Measurements from ENCODE around the gene GRIA4.
A peak's percentile ranks its signal among the peaks of the same experiment; 100 is the strongest.
"Not testable (repeated sequence)": the region's sequence is repeated elsewhere in the genome, so short reads cannot be mapped to it uniquely, and the experiment has no call there.

Gene GRIA4

GRCh38 chr11:105933695-105934094, 323.8 kb downstream of the GRIA4 start:
- no peak for DNase-seq

- DNase-seq: peak; percentile 50
These were observed 325.9 kb downstream of the GRIA4 start for GRCh38 chr11:105935791-105936190.

- peak; percentile 47 for DNase-seq
These were observed 327.5 kb downstream of the GRIA4 start for GRCh38 chr11:105937331-105937730.

GRCh38 chr11:105937738-105938137, 327.9 kb downstream of the GRIA4 start:
- no peak for DNase-seq

- no peak for DNase-seq
These were observed 333.0 kb downstream of the GRIA4 start for GRCh38 chr11:105942921-105943320.

- no peak for DNase-seq
These were observed 339.2 kb downstream of the GRIA4 start for GRCh38 chr11:105948918-105949590.

GRCh38 chr11:105953886-105954285, 344.0 kb downstream of the GRIA4 start:
- no peak for DNase-seq

GRCh38 chr11:105960252-105961245, 350.7 kb downstream of the GRIA4 start:
- DNase-seq: no peak

GRCh38 chr11:105968021-105968697, 358.3 kb downstream of the GRIA4 start:
- peak; percentile 31 for DNase-seq

GRCh38 chr11:105969756-105970155, 359.9 kb downstream of the GRIA4 start:
- DNase-seq: no peak

GRCh38 chr11:105975128-105975527, 365.3 kb downstream of the GRIA4 start:
- DNase-seq: peak; percentile 15

- no peak for DNase-seq
These were observed 370.3 kb downstream of the GRIA4 start for GRCh38 chr11:105979997-105980703.

- no peak for DNase-seq
These were observed 376.7 kb downstream of the GRIA4 start for GRCh38 chr11:105986554-105986953.

- DNase-seq: no peak
These were observed 378.3 kb downstream of the GRIA4 start for GRCh38 chr11:105988197-105988596.

- DNase-seq: no peak
These were observed 379.3 kb downstream of the GRIA4 start for GRCh38 chr11:105989124-105989523.

- no peak for DNase-seq
These were observed 382.0 kb downstream of the GRIA4 start for GRCh38 chr11:105991888-105992287.

GRCh38 chr11:106001304-106002012, 391.6 kb downstream of the GRIA4 start:
- no peak for DNase-seq

GRCh38 chr11:106003094-106003493, 393.2 kb downstream of the GRIA4 start:
- not testable (repeated sequence) for DNase-seq

- DNase-seq: no peak
These were observed 401.6 kb downstream of the GRIA4 start for GRCh38 chr11:106011481-106011880.

GRCh38 chr11:106012744-106013143, 402.9 kb downstream of the GRIA4 start:
- peak; percentile 80 for DNase-seq

GRCh38 chr11:106014035-106014434, 404.2 kb downstream of the GRIA4 start:
- DNase-seq: no peak

- no peak for DNase-seq
These were observed 404.7 kb downstream of the GRIA4 start for GRCh38 chr11:106014620-106015019.
